Measurements from ENCODE around the gene TMPO. TPM values are rescaled to one million over a fixed set of nuclear protein-coding genes. Genes with fewer than 3 reads are reported as not detected.

The TMPO gene
- polyA plus RNA-seq, 2 donors: 29.1 to 34.5 TPM

Other genes with a start within 250 kb of the TMPO start
- 100 to 1,000 TPM; 283 to 448 TPM for gene SLC25A3, start 78.1 kb downstream of the TMPO start, polyA plus RNA-seq
- gene IKBIP, start 129.2 kb downstream of the TMPO start, polyA plus RNA-seq: 1 to 10 TPM; 4.7 to 5.4 TPM
- gene APAF1, start 129.7 kb downstream of the TMPO start, polyA plus RNA-seq: 1 to 10 TPM; 2.3 to 3.5 TPM